Pancreas (tissue), 10 donors: ENCODE measurements around the gene PRSS33. TPM values are rescaled to one million over a fixed set of nuclear protein-coding genes. Genes with fewer than 3 reads are reported as not detected.

Experiments
- ATAC-seq, 4 donors: fragments of 200-7000 bp; cut with Tn5 transposase; one replicate each; pipeline versions ENCODE4 v1.8.0 to v1.9.1; 2020; ENCODE audit warnings: mild to moderate bottlenecking in 4 of 4, moderate library complexity in 4 of 4
- DNase-seq, 6 donors: peaks; one replicate each; pipeline ENCODE4 v3.0.0-alpha.2; 2020
- FAIRE-seq: peaks from 2 replicates; lab custom pipeline; 2012; peaks lifted over from hg19 to GRCh38; lab: Jason Lieb, UNC
- H3K27ac ChIP-seq, 4 donors: fragments of 200-600 bp; sonication (generic); 1 replicate in 3 of 4; 2 replicates in 1 of 4; pipeline versions ENCODE4 v1.5.0 to v1.8.0; 2020
- H3K27me3 ChIP-seq, 4 donors: fragments of 200-600 bp; one replicate each; pipeline ENCODE4 v1.8.0; 2021
- H3K36me3 ChIP-seq, 3 donors: fragments of 200-600 bp; sonication (generic) in 1 of 3; one replicate each; pipeline versions ENCODE4 v1.5.0 to v1.8.0; 2020 to 2021
- H3K4me1 ChIP-seq, 3 donors: fragments of 200-600 bp; one replicate each; pipeline ENCODE4 v1.8.0; 2021
- H3K4me3 ChIP-seq, 4 donors: fragments of 200-600 bp; sonication (generic) in 2 of 4; one replicate each; pipeline versions ENCODE4 v1.5.0 to v1.8.0; 2020 to 2021
- H3K9me3 ChIP-seq, 4 donors: fragments of 200-600 bp; one replicate each; pipeline ENCODE4 v1.8.0; 2021
- WGBS, 2 donors: extraction: QIAGEN DNeasy Blood & Tissue Kit; methylation state at CpG; one replicate each; pipeline ENCODE4 v1.1.7; 2013; 5-methylcytosine and 5-hydroxymethylcytosine counted together
- intact Hi-C, 3 donors: fragments of 100-400 bp; cut with DNase I; formaldehyde crosslinking; loops; one replicate each; pipeline versions ENCODE4 v1.11.1 to v1.14.2; 2022
- polyA plus RNA-seq, 2 donors: library from polyadenylated mRNA; stranded (reverse); fragments of 200-250 nt; gene quantifications; one replicate each; pipeline ENCODE4 v1.2.3, GENCODE V29; 2013
- total RNA-seq, 6 donors: library from RNA; stranded (reverse); fragmentation: NEBNext Ultra II Directional in 4 of 6; extraction: Animal tissue kit (Norgen Biotek cat#: 25700) in 4 of 6; gene quantifications; one replicate each; pipeline versions ENCODE4 v1.2.1 to v1.2.4, GENCODE V29; 2021 to 2023
- TF ChIP-seq, protein P1 (sequence below), 4 donors: fragments of 200-600 bp; sonication (generic) in 3 of 4; IDR thresholded peaks; one replicate each; pipeline versions ENCODE4 v1.5.0 to v1.8.0; 2021; ENCODE audit warnings: antibody characterized with exemption in 4 of 4
- donor health status: healthy with polysubstance abuse.
- donor health status: DM: no; HTN: no; CAD: no; lungs with moderate emphysema.
- donor health status: DM: no; HTN: no; CAD: no.
- donor health status: control.
- donor health status: control.
- donor health status: Bipolar disorder and iron deficiency.
- donor health status: DM: yes; HTN: yes; CAD: no.
- donor health status: DM: no; HTN: no; CAD: no.
- donor health status: DM: no; HTN: no; CAD: no.
- donor health status: DM: yes; HTN: yes; CAD: no.

PRSS33 gene
- total and polyA plus RNA-seq, 8 donors = 0.05 TPM; not detected in 7

DNA sequence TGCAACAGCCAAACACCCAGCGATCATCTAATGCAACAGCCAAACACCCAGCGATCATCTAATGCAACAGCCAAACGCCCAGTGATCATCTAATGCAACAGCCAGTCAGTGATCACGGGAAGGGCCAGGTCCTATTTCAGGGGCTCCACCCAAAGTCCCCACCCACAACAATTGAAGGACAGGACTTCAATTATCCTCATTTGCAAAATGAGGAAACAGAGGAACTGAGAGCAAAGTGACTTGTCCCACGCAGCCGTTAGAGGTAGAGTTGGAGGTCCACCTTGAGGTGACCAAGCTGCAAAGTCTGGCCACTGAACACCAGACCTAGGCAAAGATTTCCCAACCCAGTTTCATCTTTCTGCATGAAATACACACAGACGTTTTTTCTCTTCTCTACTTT lies 46.4 kb upstream of the PRSS33 start:
- DNase-seq = no peak
- no peak for ATAC-seq
- no peak overlapping the region for H3K4me3 ChIP-seq
- H3K27me3 ChIP-seq = no peaks in the 10 kb centered on the region
- no peaks in the 10 kb centered on the region for H3K4me1 ChIP-seq
- intact Hi-C loops = no loop called here
- no peak for FAIRE-seq
- WGBS, 2 donors = 53 to 70% methylated on average over 7 of the region's 7 CpGs
- H3K9me3 ChIP-seq = no peaks in the 10 kb centered on the region
- TF ChIP-seq, protein P1, sequence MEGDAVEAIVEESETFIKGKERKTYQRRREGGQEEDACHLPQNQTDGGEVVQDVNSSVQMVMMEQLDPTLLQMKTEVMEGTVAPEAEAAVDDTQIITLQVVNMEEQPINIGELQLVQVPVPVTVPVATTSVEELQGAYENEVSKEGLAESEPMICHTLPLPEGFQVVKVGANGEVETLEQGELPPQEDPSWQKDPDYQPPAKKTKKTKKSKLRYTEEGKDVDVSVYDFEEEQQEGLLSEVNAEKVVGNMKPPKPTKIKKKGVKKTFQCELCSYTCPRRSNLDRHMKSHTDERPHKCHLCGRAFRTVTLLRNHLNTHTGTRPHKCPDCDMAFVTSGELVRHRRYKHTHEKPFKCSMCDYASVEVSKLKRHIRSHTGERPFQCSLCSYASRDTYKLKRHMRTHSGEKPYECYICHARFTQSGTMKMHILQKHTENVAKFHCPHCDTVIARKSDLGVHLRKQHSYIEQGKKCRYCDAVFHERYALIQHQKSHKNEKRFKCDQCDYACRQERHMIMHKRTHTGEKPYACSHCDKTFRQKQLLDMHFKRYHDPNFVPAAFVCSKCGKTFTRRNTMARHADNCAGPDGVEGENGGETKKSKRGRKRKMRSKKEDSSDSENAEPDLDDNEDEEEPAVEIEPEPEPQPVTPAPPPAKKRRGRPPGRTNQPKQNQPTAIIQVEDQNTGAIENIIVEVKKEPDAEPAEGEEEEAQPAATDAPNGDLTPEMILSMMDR (IDR thresholded peaks at IDR 0.05) = no peak
- no peak overlapping the region for H3K27ac ChIP-seq
- no peaks in the 10 kb centered on the region for H3K36me3 ChIP-seq

DNA sequence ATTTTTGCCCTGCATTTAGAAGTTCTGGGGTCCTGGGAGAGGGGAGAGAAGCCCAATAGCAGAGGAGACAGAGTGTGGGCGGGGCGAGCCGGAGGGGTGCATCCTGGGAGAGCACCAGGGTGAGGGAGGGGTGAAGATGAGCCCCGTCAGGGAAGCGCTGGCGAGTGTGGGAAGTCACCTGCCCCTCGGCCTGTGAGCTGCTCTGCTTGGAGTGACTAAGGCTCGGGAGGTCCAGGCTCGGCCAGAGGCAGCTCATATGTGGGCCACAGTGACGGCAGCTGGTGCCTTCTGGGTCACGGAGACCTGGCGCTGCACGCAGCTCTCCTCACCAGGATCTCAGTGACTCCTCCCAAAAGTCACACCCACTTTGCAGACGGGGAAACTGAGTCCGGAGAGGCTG lies 43.8 kb upstream of the PRSS33 start:
- Histone ChIP-seq H3K4me1 (no peaks in the 10 kb centered on the region), H3K9me3 (no peaks in the 10 kb centered on the region), H3K27ac (no peak overlapping the region), H3K36me3 (no peaks in the 10 kb centered on the region), H3K27me3 (no peaks in the 10 kb centered on the region), H3K4me3 (no peak overlapping the region)
- TF ChIP-seq, protein P1 (IDR thresholded peaks at IDR 0.05) = no peak
- FAIRE-seq (no peak), ATAC-seq (no peak), DNase-seq (peak in 1 of 6 donors; percentile 41)
- WGBS, 2 donors = 60 to 64% methylated on average over 15 of the region's 15 CpGs
- intact Hi-C loops = no loop called here

DNA sequence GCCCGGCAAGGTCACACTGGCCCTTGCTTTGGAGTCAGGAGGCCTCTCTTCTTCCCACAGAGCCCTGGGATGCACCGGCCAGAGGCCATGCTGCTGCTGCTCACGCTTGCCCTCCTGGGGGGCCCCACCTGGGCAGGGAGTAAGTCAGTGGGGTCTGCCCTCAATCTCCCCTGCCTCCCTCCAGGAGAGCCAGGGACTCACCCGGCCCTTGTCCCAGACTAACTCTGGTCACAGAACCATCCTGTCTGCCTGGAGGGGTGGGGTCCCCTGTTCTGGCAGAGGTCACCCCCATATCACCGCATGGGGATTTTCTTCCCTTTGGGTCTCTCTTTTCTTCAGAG lies 43.0 kb upstream of the PRSS33 start:
- FAIRE-seq = no peak
- DNase-seq = no peak
- Histone ChIP-seq H3K4me1 (no peaks in the 10 kb centered on the region), H3K27me3 (no peaks in the 10 kb centered on the region), H3K4me3 (no peak overlapping the region), H3K9me3 (no peaks in the 10 kb centered on the region), H3K36me3 (no peaks in the 10 kb centered on the region), H3K27ac (no peak overlapping the region)
- intact Hi-C loops = no loop called here
- WGBS, 2 donors = 56 to 63% methylated on average over 5 of the region's 5 CpGs
- ATAC-seq = peak in 1 of 4 donors; percentile 10
- TF ChIP-seq, protein P1 (IDR thresholded peaks at IDR 0.05) = no peak

DNA sequence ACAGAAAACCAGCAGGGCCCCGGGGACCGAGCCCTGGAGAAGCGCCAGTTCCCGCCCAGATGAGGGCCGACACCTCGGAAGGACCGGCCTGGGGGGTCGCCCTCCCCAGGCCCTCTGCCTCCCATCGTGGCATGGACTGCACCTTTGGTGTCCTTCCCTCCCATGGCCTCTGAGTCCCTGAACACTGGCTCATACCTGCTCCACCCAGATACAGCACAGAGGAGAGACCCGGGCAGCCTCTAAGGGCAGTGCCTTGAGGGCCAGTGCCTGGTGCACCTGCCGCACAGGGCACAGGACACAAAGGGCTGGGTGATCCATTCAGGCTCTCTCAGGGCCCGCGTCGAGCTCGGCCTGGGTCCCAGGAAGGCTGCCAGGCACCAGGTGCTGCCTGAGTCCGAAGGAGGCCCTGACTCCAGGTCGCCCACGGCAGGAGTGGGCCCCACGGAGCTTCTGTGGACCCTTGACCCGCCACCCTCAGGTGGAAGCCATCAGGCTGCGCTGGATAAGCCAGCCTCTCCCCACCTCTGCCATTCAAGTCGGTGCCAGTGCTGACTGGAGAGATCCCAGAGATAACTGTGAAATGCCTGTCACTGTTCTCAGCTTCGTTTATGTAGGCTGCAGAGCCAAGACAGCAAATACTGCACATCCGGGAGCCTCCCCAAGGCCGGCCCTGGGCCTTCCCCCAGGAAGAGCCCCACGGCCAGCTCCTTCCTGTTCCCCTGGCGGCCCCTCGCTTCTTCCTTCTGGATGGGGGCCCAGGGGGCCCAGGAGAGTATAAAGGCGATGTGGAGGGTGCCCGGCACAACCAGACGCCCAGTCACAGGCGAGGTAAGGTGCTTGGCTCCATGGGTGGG lies 42.4 kb upstream of the PRSS33 start, which contains the start of gene ZG16B:
Gene ZG16B (plus strand): TSS at position 803 of the 854 bp plus-strand sequence. CDS start 139 bp downstream, outside the sequence.
- TF ChIP-seq, protein P1 (IDR thresholded peaks at IDR 0.05) = no peak
- no peak for FAIRE-seq
- peak in 1 of 6 donors; percentile 54 for DNase-seq
- Histone ChIP-seq H3K27ac (no peak within 1 kb of the TSS), H3K27me3 (no peaks in the 10 kb centered on the region), H3K4me3 (no peak within 1 kb of the TSS), H3K36me3 (no peaks in the 10 kb centered on the region), H3K4me1 (no peaks in the 10 kb centered on the region), H3K9me3 (no peaks in the 10 kb centered on the region)
- intact Hi-C loops = no loop called here
- ATAC-seq = peak in 2 of 4 donors; percentile 17 to 73
- 59 to 67% methylated on average over 32 of the region's 32 CpGs for WGBS, 2 donors

DNA sequence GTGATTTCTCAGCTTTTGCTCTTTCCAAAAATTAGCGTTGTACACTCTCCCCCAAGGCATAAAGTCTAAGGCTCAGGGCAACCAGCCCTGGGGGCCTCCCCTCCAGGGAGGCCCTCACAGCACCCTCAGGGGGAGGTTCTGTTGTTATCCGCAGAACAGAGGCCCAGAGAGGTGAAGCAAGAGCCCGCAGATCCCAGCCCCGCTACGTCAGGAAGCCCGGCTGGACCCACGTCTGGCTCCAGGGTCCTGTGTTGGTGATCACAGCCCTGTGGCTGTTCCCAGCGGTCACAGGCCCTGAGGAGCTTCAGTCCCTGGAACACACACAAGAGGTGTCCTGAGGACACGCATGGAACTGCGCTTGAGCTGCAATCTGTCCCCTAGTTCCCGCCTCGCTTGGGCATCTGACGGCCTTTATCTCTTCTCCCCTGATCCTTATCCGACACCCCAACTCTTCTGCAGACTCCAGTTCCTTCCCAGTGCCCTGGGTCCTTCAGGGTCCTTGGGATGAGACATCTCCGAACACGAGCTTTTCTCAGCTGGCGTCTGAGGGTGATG lies 41.6 kb upstream of the PRSS33 start:
- ATAC-seq = no peak
- no peaks in the 10 kb centered on the region for H3K4me1 ChIP-seq
- H3K9me3 ChIP-seq = no peaks in the 10 kb centered on the region
- DNase-seq = peak in 1 of 6 donors; percentile 48
- no peak overlapping the region for H3K4me3 ChIP-seq
- TF ChIP-seq, protein P1 (IDR thresholded peaks at IDR 0.05) = no peak
- H3K36me3 ChIP-seq = no peaks in the 10 kb centered on the region
- 79 to 89% methylated on average over 17 of the region's 17 CpGs for WGBS, 2 donors
- H3K27me3 ChIP-seq = no peaks in the 10 kb centered on the region
- no peak overlapping the region for H3K27ac ChIP-seq
- intact Hi-C loops = no loop called here
- no peak for FAIRE-seq
